Aorta (tissue), 5 donors: ENCODE data around the gene GADD45B. TPM values are rescaled to one million over a fixed set of nuclear protein-coding genes. Genes with fewer than 3 reads are reported as not detected.
A peak's percentile ranks its signal among the peaks of the same experiment; 100 is the strongest.
"Not testable (repeated sequence)": the region's sequence is repeated elsewhere in the genome, so short reads cannot be mapped to it uniquely, and the experiment has no call there.

Experiments used
- ATAC-seq: fragments of 200-7000 bp; cut with Tn5 transposase; one replicate; pipeline ENCODE4 v1.9.1; 2022; ENCODE audit warnings: moderate library complexity; ENCODE audit not compliant: low FRiP score
- DNase-seq, 2 donors: peaks; one replicate each; pipeline ENCODE4 v3.0.0-alpha.2; 2020
- H3K27ac ChIP-seq, 2 donors: one replicate each; pipeline ENCODE4 v1.5.1; 2013; ENCODE audit warnings: low read length in 2 of 2, mild to moderate bottlenecking in 2 of 2, moderate library complexity in 2 of 2, control low read depth in 1 of 2, inconsistent platforms in 1 of 2, low read depth in 1 of 2
- H3K27me3 ChIP-seq, 2 donors: one replicate each; pipeline ENCODE4 v1.6.1; 2013; ENCODE audit warnings: control low read depth in 1 of 2, low read length in 1 of 2, mild to moderate bottlenecking in 1 of 2, moderate library complexity in 1 of 2; ENCODE audit not compliant: insufficient read depth in 2 of 2, control insufficient read depth in 1 of 2
- H3K36me3 ChIP-seq, 2 donors: one replicate each; pipeline ENCODE4 v1.6.1; 2013; ENCODE audit warnings: control low read depth in 1 of 2, low read length in 1 of 2, mild to moderate bottlenecking in 1 of 2; ENCODE audit not compliant: insufficient read depth in 2 of 2, control insufficient read depth in 1 of 2
- H3K4me1 ChIP-seq, 2 donors: one replicate each; pipeline ENCODE4 v1.6.1; 2013; ENCODE audit warnings: low read length in 2 of 2, control low read depth in 1 of 2, mild to moderate bottlenecking in 1 of 2, moderate library complexity in 1 of 2; ENCODE audit not compliant: insufficient read depth in 2 of 2, control insufficient read depth in 1 of 2
- H3K4me3 ChIP-seq, 2 donors: one replicate each; pipeline ENCODE4 v1.5.1; 2013; ENCODE audit warnings: low read length in 2 of 2, control low read depth in 1 of 2, mild to moderate bottlenecking in 1 of 2
- H3K9me3 ChIP-seq: one replicate; pipeline ENCODE4 v1.6.1; 2013; ENCODE audit warnings: mild to moderate bottlenecking, low read length; ENCODE audit not compliant: control insufficient read depth
- WGBS, 2 donors: extraction: QIAGEN DNeasy Blood & Tissue Kit; methylation state at CpG; one replicate each; pipeline ENCODE4 v1.1.7; 2013; 5-methylcytosine and 5-hydroxymethylcytosine counted together
- intact Hi-C, 2 donors: fragments of 100-400 bp; cut with DNase I; formaldehyde crosslinking; loops; one replicate each; pipeline versions ENCODE4 v1.14.2 to v1.15.0; 2022
- polyA plus RNA-seq, 2 donors: library from polyadenylated mRNA; stranded (reverse); fragments of 200-250 nt; gene quantifications; one replicate each; pipeline ENCODE4 v1.2.3, GENCODE V29; 2013
- total RNA-seq, 2 donors: library from RNA; stranded (reverse); fragmentation: NEBNext Ultra II Directional; extraction: Animal tissue kit (Norgen Biotek cat#: 25700); gene quantifications; one replicate each; pipeline ENCODE4 v1.2.1, GENCODE V29; 2021
- donor health status: healthy with polysubstance abuse.
- donor health status: Bipolar disorder and iron deficiency.
- donor health status: DM: no; HTN: no; CAD: no.
- donor health status: DM: no; HTN: no; CAD: no.
- donor health status: DM: yes; HTN: yes; CAD: no.

Gene GADD45B
- total and polyA plus RNA-seq, 4 donors = 99.5 to 262 (median 156) TPM

DNA sequence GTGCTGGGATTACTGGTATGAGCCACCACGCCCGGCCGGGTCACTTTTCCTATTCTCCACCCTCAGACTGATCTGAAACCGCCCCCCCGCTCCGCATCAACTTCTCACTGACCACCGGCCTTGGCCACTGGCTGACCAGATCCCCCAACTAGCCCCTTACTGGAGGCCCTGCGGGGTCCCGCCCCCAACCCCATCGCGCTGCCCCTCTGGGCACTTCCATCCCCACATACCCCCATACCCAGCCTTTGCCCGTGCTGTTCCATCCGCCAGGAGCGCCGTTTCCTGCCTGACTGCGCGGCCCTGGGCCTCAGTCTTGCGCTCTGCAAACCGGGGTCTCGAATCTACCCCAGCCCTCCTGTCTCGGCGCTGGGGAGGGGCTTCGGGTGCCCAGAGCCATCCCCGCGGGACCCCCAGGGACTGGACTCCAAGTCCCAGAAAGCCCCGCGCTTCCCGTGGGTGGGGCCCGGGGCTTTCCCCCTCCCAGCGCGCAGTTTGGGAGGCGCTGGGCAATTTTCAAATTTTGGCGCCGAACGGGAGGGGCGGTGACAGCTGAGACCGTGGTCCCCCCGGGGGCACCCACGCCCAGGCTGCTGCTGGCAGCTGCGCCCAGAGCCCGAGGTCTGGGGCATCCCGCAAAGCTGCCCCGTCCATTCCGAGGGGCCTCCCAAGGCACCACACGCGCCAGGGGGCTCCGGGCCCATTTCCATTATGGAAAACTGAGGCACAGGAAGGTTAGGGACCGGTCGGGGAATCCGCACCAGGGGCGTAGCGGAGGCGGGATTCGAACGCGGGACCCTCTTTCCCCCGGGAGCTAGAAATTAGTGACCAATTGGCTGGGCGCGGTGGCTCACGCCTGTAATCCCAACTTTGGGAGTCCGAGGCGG lies 13.9 kb upstream of the GADD45B start:
- no peak overlapping the region for H3K27ac ChIP-seq
- peak; percentile 72 to 87 for DNase-seq
- ATAC-seq = peak; percentile 68
- no peaks in the 10 kb centered on the region for H3K4me1 ChIP-seq
- peak overlapping the region; percentile 49 to 66 for H3K4me3 ChIP-seq
- no peaks in the 10 kb centered on the region for H3K9me3 ChIP-seq
- intact Hi-C loops = no loop called here
- H3K27me3 ChIP-seq = no peaks in the 10 kb centered on the region
- no peaks in the 10 kb centered on the region for H3K36me3 ChIP-seq
- WGBS, 2 donors = 1 to 2% methylated on average over 60 to 62 of the region's 62 CpGs

DNA sequence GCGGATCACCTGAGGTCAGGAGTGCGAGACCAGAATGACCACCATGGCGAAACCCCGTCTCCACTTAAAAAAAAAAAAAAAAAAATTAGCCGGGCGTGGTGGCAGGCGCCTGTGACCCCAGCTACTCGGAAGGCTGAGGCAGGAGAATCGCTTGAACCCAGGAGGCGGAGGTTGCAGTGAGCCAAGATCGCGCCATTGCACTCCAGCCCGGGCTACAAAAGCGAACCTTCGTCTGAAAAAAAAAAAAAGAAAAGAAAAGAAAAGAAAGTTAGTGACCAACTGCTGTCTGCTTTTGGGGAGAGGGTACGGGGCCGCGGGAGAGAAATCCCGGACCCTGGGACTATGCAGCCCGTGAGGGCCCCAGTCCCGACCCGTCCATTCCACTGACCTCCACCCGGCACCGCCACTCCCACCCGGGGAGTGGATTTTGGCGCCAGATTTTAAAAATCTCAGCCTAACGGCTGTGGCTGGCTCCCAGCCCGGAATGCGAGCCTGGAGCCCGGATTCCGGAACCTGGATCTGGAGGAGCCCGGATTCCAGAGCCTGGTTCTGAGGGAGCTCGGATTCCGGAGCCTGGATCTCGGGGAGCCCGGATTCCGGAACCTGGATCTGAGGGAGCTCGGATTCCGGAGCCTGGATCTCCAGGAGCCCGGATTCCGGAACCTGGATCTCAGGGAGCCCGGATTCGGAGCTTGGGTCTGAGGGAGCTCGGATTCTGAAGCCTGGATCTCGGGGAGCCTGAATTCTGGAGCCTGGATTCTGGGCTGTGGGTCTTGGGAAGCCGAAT lies 13.1 kb upstream of the GADD45B start:
- intact Hi-C loops = no loop called here
- 5 to 7% methylated on average over 45 to 46 of the region's 46 CpGs for WGBS, 2 donors
- Histone ChIP-seq H3K36me3 (no peaks in the 10 kb centered on the region), H3K27ac (peak overlapping the region in 1 of 2 donors; percentile 25), H3K9me3 (no peaks in the 10 kb centered on the region), H3K4me1 (no peaks in the 10 kb centered on the region), H3K4me3 (no peak overlapping the region), H3K27me3 (no peaks in the 10 kb centered on the region)
- DNase-seq = peak; percentile 91 to 94
- ATAC-seq = peak; percentile 92

DNA sequence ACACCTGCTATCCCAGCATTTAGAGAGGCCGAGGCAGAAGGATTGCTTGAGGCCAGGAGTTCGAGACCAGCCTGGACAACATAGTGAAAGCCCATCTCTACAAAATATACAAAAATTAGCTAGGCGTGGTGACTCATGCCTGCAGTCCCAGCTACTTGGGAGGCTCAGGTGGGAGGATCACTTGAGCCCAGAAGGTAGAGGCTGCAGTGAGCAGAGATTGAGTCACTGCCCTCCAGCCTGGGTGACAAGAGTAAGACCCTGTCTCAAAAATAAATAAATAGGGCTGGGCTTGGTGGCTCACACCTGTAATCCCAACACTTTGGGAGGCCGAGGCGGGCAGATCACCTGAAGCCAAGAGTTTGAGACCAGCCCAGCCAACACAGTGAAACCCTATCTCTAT lies 12.2 kb upstream of the GADD45B start:
- intact Hi-C loops, H3K27ac ChIP-seq, H3K4me3 ChIP-seq, H3K27me3 ChIP-seq, H3K9me3 ChIP-seq, H3K36me3 ChIP-seq, DNase-seq, H3K4me1 ChIP-seq, ATAC-seq: not testable (repeated sequence)
- WGBS, 2 donors = 98 to 99% methylated on average over 5 of the region's 5 CpGs

DNA sequence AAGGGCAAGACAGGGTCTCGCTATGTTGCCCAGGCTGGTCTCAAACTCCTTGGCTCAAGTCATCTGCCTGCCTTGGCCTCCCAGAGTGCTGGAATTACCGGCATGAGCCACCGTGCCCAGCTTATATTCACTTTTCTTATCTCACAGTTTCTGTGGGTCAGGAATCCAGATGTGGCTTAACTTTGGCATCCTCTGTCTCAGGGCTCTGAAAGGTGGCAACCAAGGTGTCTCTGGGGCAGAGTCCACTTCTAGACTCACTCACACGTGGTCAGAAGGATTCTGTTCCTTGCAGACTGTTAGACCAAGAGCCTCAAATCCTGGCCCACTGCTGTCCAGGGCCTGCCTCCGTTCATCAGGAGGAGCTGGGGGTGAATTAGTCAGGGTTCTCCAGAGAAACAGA lies 11.5 kb upstream of the GADD45B start:
- ATAC-seq (no peak), DNase-seq (no peak)
- H3K4me3 ChIP-seq = no peak overlapping the region
- 59 to 61% methylated on average over 5 of the region's 5 CpGs for WGBS, 2 donors
- H3K36me3 ChIP-seq = no peaks in the 10 kb centered on the region
- no peak overlapping the region for H3K27ac ChIP-seq
- H3K4me1 ChIP-seq = no peaks in the 10 kb centered on the region
- no peaks in the 10 kb centered on the region for H3K27me3 ChIP-seq
- intact Hi-C loops = no loop called here
- no peaks in the 10 kb centered on the region for H3K9me3 ChIP-seq

DNA sequence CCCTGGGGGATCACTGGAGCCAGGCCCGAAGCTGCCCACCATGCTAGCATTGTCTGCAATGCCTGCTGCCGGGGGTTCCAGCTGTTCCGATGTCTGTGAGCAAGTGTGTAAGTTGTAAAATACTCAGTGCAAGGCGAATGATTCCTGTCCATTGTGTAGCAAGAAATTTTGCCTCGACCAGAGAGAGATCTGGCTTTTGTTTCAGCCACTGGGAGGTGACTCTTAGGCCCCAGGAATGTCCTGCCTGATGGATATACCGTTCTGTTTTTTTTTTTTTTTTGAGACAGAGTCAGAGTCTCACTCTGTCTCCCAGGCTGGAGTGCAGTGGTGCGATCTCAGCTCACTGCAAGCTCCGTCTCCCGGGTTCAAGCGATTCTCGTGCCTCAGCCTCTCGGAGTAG lies 7.3 kb upstream of the GADD45B start:
- DNase-seq (no peak), ATAC-seq (no peak)
- no peaks in the 10 kb centered on the region for H3K4me1 ChIP-seq
- no peak overlapping the region for H3K4me3 ChIP-seq
- no peaks in the 10 kb centered on the region for H3K9me3 ChIP-seq
- H3K27ac ChIP-seq = no peak overlapping the region
- no peaks in the 10 kb centered on the region for H3K36me3 ChIP-seq
- intact Hi-C loops = no loop called here
- 79 to 83% methylated on average over 12 of the region's 12 CpGs for WGBS, 2 donors
- no peaks in the 10 kb centered on the region for H3K27me3 ChIP-seq

DNA sequence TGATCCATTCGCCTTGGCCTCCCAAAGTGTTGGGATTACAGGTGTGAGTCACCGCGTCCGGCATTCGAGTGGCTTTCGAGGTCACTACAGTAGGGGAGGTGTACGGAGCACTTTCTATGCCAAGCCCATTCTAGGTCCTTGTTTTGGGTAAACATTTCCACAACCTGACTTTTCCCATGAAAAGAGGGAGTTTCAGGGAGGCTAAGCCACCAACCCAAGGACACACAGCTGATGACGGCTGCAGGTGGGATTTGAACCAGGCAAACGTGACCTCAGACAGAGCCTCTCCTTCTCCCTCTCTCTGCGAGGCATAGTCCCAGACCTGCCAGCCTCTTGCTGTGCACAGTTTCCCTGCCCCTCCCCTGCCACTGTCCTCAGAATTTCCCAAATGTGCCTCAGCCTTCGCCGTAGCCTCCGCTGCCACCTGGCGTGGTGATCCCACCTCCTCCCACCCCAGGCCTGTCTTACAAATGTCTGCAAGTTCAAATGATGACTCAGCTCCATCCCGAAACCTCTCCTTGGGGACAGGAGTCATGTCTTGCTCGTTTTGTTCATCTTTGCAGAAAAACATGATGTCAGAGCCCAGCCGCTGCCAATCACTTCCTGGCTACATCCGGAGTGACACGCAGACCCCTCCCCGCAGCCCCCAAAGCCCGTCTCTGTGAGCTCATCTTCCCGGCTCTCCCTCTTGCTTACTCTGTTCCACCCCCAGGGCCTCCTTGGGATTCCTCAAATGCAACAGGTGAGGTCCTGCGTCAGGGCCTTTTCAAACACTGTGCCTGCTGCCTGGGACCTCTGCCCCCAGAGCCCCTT lies 6.6 kb upstream of the GADD45B start:
- Histone ChIP-seq H3K4me1 (no peaks in the 10 kb centered on the region), H3K36me3 (no peaks in the 10 kb centered on the region), H3K27me3 (no peaks in the 10 kb centered on the region), H3K27ac (no peak overlapping the region), H3K9me3 (no peaks in the 10 kb centered on the region), H3K4me3 (no peak overlapping the region)
- intact Hi-C loops = no loop called here
- ATAC-seq (no peak), DNase-seq (peak in 1 of 2 donors; percentile 46)
- WGBS, 2 donors = 52 to 62% methylated on average over 23 of the region's 23 CpGs

DNA sequence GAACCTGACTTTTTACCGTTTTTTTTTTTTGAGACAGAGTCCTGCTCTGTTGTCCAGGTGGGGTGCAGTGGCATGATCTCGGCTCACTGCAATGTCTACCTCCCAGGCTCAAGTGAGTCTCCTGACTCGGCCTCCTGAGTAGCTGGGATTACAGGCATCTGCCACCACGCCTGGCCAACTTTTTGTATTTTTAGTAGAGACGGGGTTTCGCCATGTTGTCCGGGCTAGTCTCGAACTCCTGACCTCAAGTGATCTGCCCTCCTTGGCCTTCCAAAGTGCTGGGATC lies 6.1 kb upstream of the GADD45B start:
- ATAC-seq, H3K4me1 ChIP-seq, H3K4me3 ChIP-seq, DNase-seq, H3K27ac ChIP-seq, H3K9me3 ChIP-seq, intact Hi-C loops, H3K36me3 ChIP-seq, H3K27me3 ChIP-seq: not testable (repeated sequence)
- WGBS, 2 donors = 88 to 92% methylated on average over 8 of the region's 8 CpGs

DNA sequence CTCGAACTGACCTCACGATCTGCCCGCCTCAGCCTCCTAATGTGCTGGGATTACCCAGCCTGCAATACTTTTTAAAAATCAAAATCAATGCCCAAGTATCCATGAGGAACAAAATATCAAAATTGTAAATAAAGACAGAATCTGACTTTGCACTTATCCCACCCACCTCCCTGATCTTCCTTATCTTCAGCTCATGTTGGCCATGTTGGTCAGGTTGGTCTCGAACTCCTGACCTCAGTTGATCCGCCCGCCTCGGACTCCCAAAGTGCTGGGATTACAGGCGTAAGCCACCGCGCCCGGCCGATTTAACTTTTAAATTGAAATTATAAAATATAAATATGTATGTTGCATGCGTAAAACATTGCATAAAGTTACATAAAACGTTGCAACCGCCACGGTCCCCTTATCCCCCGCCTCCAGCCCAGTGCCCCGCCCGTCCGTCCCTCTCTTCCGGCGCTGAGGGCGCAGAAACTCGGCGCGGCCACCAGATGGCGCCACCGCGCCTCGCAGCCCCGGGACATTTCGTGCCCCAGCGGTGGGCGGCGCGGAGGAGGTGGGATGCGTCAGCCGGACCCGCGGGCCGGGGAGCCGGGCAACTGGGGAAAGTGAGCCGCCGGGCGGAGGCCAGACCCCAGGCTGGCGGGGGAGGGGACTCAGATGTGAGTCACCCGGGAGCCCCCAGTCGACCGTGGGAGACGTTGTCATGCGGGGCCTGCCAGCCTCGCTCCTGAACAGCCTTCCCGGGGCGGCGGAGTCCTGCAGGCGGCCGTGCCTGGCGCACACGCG lies 1.5 kb upstream of the GADD45B start:
- intact Hi-C loops = loop anchor here (1.0 to 2.0 kb wide), 4 partner anchors 104 to 137 kb away; no protein-coding TSS in a partner anchor
- Histone ChIP-seq H3K4me1 (no peaks in the 10 kb centered on the region), H3K27ac (peak overlapping the region in 1 of 2 donors; percentile 95), H3K27me3 (no peaks in the 10 kb centered on the region), H3K9me3 (no peaks in the 10 kb centered on the region), H3K4me3 (peak overlapping the region in 1 of 2 donors; percentile 42), H3K36me3 (no peaks in the 10 kb centered on the region)
- ATAC-seq (peak; percentile 79), DNase-seq (peak; percentile 93 to 97)
- WGBS, 2 donors = 6 to 8% methylated on average over 50 to 60 of the region's 60 CpGs
